Sigmoid colon (tissue), 7 donors: ENCODE measurements around the gene CNTNAP5. TPM values are rescaled to one million over a fixed set of nuclear protein-coding genes. Genes with fewer than 3 reads are reported as not detected.

ENCODE experiments used
- DNase-seq: peaks from one replicate; pipeline ENCODE4 v3.0.0-alpha.2; 2019
- H3K27ac ChIP-seq, 4 donors: fragments of 200-600 bp; sonication (generic); one replicate each; pipeline ENCODE4 v1.5.1; 2016 to 2019; ENCODE audit warnings: mild to moderate bottlenecking in 1 of 4
- H3K27me3 ChIP-seq, 3 donors: fragments of 200-600 bp; sonication (generic); one replicate each; pipeline ENCODE4 v1.5.1; 2019; ENCODE audit warnings: mild to moderate bottlenecking in 1 of 3
- H3K36me3 ChIP-seq, 4 donors: fragments of 200-600 bp; sonication (generic); one replicate each; pipeline ENCODE4 v1.5.1; 2016 to 2019
- H3K4me1 ChIP-seq, 4 donors: fragments of 200-600 bp; sonication (generic); one replicate each; pipeline ENCODE4 v1.5.1; 2017 to 2019
- H3K4me3 ChIP-seq, 4 donors: fragments of 200-600 bp; sonication (generic); one replicate each; pipeline ENCODE4 v1.5.1; 2017 to 2019; ENCODE audit warnings: mild to moderate bottlenecking in 2 of 4, moderate library complexity in 1 of 4
- H3K9me3 ChIP-seq, 4 donors: fragments of 200-600 bp in 3 of 4; sonication (generic) in 3 of 4; one replicate each; pipeline versions ENCODE4 v1.5.1 to v1.6.1; 2013 to 2019
- EP300 ChIP-seq, 4 donors: sonication (generic); formaldehyde crosslinking; IDR thresholded peaks; one replicate each; pipeline ENCODE4 v1.6.1; 2017; ENCODE audit warnings: antibody characterized with exemption in 4 of 4
- POLR2A ChIP-seq, 2 donors: fragments of 450-650 bp; IDR thresholded peaks; one replicate each; pipeline ENCODE4 v1.6.1; 2016; ENCODE audit warnings: antibody characterized with exemption in 2 of 2, mild to moderate bottlenecking in 2 of 2, moderate library complexity in 2 of 2
- POLR2AphosphoS5 ChIP-seq, 4 donors: sonication (generic); formaldehyde crosslinking; IDR thresholded peaks; one replicate each; pipeline ENCODE4 v1.6.1; 2017; ENCODE audit warnings: antibody characterized with exemption in 4 of 4
- WGBS, 2 donors: extraction: QIAGEN DNeasy Blood & Tissue Kit; methylation state at CpG; one replicate each; pipeline ENCODE4 v1.1.7; 2013; 5-methylcytosine and 5-hydroxymethylcytosine counted together
- intact Hi-C: fragments of 100-400 bp; cut with DNase I; formaldehyde crosslinking; loops from one replicate; pipeline ENCODE4 v1.15.1; 2023
- polyA plus RNA-seq, 3 donors: library from polyadenylated mRNA; stranded (reverse); fragments of 200-250 nt; gene quantifications; one replicate each; pipeline ENCODE4 v1.2.3, GENCODE V29; 2013
- total RNA-seq, 4 donors: library from RNA; depleted of rRNA; stranded (reverse); fragments of >200 nt; gene quantifications; one replicate each; pipeline ENCODE4 v1.1.0, GENCODE V29; 2016
- TF ChIP-seq, protein P1 (sequence below), 4 experiments: fragments of 450-650 bp in 3 of 4; fragments of 200-600 bp in 1 of 4; IDR thresholded peaks; one replicate each; pipeline ENCODE4 v1.5.1; 2016 to 2019; ENCODE audit warnings: antibody characterized with exemption in 4 of 4, mild to moderate bottlenecking in 3 of 4, moderate library complexity in 2 of 4
- donor health status: healthy with polysubstance abuse.
- donor health status: Bipolar disorder and iron deficiency.
- donor health status: healthy.

CNTNAP5 gene
- total and polyA plus RNA-seq, 7 donors: 0.74 to 4.5 (median 1.5) TPM; not detected in 2

DNA sequence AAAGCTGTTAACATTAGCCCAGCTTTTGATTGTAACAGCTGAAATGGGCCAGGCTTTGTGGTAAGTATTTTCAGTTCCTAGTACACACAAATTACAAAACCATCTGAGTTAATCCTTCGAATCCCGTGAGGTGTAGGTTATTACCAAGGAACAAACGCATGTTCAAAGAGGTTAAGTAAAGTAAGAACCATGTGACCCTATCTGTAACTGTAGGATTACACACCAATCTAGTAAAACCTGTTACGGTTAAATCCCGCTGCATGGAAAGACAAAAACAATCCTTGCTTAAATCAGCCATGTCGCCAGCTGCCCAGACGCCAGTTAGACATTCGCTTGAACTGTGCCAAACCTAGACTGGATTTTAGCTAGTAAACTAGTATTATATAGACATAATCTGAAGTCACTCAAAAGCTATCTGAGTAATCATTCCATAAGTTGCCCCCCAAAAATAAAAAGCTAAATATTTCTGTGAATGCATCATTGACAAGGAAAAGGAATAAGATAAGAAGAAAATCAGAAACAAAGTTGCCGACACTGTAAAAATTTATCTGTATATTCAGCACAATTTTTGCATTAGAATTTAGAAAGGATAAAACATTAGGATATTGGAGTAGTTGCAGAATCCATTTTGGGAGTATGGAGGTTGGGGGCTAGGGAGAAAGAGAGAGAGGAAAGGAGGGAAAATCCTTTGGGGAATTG lies 638.0 kb downstream of the CNTNAP5 start:
- TF ChIP-seq, protein P1, sequence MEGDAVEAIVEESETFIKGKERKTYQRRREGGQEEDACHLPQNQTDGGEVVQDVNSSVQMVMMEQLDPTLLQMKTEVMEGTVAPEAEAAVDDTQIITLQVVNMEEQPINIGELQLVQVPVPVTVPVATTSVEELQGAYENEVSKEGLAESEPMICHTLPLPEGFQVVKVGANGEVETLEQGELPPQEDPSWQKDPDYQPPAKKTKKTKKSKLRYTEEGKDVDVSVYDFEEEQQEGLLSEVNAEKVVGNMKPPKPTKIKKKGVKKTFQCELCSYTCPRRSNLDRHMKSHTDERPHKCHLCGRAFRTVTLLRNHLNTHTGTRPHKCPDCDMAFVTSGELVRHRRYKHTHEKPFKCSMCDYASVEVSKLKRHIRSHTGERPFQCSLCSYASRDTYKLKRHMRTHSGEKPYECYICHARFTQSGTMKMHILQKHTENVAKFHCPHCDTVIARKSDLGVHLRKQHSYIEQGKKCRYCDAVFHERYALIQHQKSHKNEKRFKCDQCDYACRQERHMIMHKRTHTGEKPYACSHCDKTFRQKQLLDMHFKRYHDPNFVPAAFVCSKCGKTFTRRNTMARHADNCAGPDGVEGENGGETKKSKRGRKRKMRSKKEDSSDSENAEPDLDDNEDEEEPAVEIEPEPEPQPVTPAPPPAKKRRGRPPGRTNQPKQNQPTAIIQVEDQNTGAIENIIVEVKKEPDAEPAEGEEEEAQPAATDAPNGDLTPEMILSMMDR (IDR thresholded peaks at IDR 0.05): no peak
- no peak for TF ChIP-seq POLR2AphosphoS5 (IDR thresholded peaks at IDR 0.05)
- TF ChIP-seq EP300 (IDR thresholded peaks at IDR 0.05): no peak
- no peak for TF ChIP-seq POLR2A (IDR thresholded peaks at IDR 0.05)
- intact Hi-C loops: no loop called here
- H3K4me3 ChIP-seq: no peak overlapping the region
- no peaks in the 10 kb centered on the region for H3K4me1 ChIP-seq
- H3K9me3 ChIP-seq: no peaks in the 10 kb centered on the region
- H3K27me3 ChIP-seq: no peaks in the 10 kb centered on the region
- 92 to 95% methylated on average over 9 of the region's 9 CpGs for WGBS, 2 donors
- H3K36me3 ChIP-seq: no peaks in the 10 kb centered on the region
- H3K27ac ChIP-seq: no peak overlapping the region
- no peak for DNase-seq

DNA sequence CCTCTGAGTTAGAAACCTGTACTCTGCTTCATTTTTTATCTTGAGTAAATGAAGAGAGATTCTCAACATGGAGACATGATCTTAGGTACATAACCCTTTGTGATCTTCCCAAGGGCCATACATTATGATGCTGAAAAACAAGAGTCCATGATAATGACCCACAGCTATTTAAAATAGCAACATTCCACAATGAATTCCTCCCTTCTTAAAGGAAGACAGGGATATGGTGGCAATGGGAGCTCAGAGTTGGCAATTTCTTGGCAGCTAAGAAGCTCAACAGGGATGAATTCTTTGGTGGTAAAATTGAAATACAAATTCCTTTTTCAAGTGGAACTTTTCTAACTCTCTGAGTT lies 638.5 kb downstream of the CNTNAP5 start:
- Histone ChIP-seq H3K27ac (no peak overlapping the region), H3K9me3 (no peaks in the 10 kb centered on the region), H3K4me1 (no peaks in the 10 kb centered on the region), H3K4me3 (no peak overlapping the region), H3K36me3 (no peaks in the 10 kb centered on the region), H3K27me3 (no peaks in the 10 kb centered on the region)
- intact Hi-C loops: no loop called here
- DNase-seq: no peak
- TF ChIP-seq EP300 (IDR thresholded peaks at IDR 0.05): no peak
- TF ChIP-seq, protein P1 (IDR thresholded peaks at IDR 0.05): no peak
- TF ChIP-seq POLR2A (IDR thresholded peaks at IDR 0.05): no peak
- no peak for TF ChIP-seq POLR2AphosphoS5 (IDR thresholded peaks at IDR 0.05)

DNA sequence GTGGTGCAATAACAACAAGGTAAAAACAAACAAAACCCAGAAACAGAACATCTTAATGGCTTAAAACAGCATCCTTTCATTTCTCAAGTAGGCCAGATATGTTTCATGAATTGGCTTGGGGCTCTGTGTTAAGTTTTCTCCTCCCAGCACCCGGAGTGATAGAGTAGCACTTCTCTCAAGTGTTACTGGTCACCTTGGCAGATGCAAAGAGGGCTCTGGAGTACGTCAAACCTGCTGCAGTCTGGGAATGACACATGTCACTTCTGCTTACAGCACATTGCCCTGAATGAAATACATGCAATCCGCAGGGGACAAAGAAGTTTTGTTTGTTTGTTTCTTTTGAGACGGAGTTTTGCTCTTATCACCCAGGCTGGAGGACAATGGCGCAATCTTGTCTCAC lies 639.3 kb downstream of the CNTNAP5 start:
- no peaks in the 10 kb centered on the region for H3K4me1 ChIP-seq
- no peak for DNase-seq
- intact Hi-C loops: no loop called here
- TF ChIP-seq, protein P1 (IDR thresholded peaks at IDR 0.05): no peak
- TF ChIP-seq EP300 (IDR thresholded peaks at IDR 0.05) (no peak), POLR2A (IDR thresholded peaks at IDR 0.05) (no peak), POLR2AphosphoS5 (IDR thresholded peaks at IDR 0.05) (no peak)
- 85 to 87% methylated on average over 5 of the region's 5 CpGs for WGBS, 2 donors
- no peaks in the 10 kb centered on the region for H3K9me3 ChIP-seq
- no peaks in the 10 kb centered on the region for H3K36me3 ChIP-seq
- H3K27me3 ChIP-seq: no peaks in the 10 kb centered on the region
- H3K27ac ChIP-seq: no peak overlapping the region
- no peak overlapping the region for H3K4me3 ChIP-seq

DNA sequence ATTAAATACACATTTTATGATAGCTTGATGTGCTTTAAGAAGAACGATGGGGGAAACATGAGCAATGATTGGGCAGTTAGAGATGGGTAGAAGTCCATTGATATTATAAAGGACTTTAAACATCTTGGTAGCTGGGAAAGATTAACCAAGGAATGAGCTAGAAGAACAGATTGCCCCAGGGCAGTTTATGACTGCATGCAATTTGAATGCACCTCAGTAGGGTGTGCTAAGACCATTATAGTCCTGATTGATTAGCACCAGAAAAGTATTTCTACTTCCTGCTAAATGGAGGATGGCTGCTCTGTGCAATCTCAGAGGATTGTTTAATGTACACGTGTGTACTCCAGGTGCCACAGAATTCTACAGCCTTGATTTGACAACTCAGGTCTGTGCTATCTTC lies 641.9 kb downstream of the CNTNAP5 start:
- Histone ChIP-seq H3K36me3 (no peaks in the 10 kb centered on the region), H3K27me3 (no peaks in the 10 kb centered on the region), H3K9me3 (no peaks in the 10 kb centered on the region), H3K27ac (no peak overlapping the region), H3K4me3 (no peak overlapping the region), H3K4me1 (no peaks in the 10 kb centered on the region)
- no peak for DNase-seq
- intact Hi-C loops: no loop called here
- no peak for TF ChIP-seq POLR2A (IDR thresholded peaks at IDR 0.05)
- TF ChIP-seq, protein P1 (IDR thresholded peaks at IDR 0.05): no peak
- TF ChIP-seq EP300 (IDR thresholded peaks at IDR 0.05): no peak
- TF ChIP-seq POLR2AphosphoS5 (IDR thresholded peaks at IDR 0.05): no peak
- 22 to 67% methylated on average over 2 of the region's 2 CpGs for WGBS, 2 donors

DNA sequence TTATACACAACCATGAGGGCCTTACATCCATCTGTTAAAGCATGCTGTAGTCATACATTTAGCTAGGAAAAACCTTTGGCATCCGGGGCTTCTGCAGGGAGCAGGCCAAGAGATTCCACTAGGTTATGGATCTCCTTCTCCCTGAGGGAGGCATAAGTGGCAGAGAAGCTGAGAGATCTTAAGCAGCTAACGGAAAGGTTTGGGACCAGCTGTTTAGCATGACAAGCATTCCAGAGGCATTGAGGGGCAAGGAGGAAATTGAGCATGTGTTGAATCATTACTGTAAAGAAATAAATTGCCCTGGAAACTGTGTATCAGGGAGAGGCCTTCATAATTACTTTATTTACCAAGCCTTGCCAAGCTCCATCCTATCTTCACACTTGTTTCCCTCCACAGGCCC lies 643.1 kb downstream of the CNTNAP5 start:
- Histone ChIP-seq H3K4me3 (no peak overlapping the region), H3K36me3 (no peaks in the 10 kb centered on the region), H3K4me1 (no peaks in the 10 kb centered on the region), H3K27ac (no peak overlapping the region), H3K9me3 (no peaks in the 10 kb centered on the region), H3K27me3 (no peaks in the 10 kb centered on the region)
- 48 to 79% methylated on average over 2 of the region's 2 CpGs for WGBS, 2 donors
- TF ChIP-seq POLR2AphosphoS5 (IDR thresholded peaks at IDR 0.05): no peak
- TF ChIP-seq POLR2A (IDR thresholded peaks at IDR 0.05): no peak
- TF ChIP-seq EP300 (IDR thresholded peaks at IDR 0.05): no peak
- TF ChIP-seq, protein P1 (IDR thresholded peaks at IDR 0.05): no peak
- DNase-seq: no peak
- intact Hi-C loops: no loop called here
